HG03439 (cell line): ENCODE measurements around the gene EN2.

Source experiments
- ATAC-seq: cut with Tn5 transposase; IDR thresholded peaks from one replicate; pipeline ENCODE4 v1.9.1; 2021; ENCODE audit warnings: mild to moderate bottlenecking, moderate library complexity; ENCODE audit not compliant: unreplicated experiment

EN2 gene

DNA sequence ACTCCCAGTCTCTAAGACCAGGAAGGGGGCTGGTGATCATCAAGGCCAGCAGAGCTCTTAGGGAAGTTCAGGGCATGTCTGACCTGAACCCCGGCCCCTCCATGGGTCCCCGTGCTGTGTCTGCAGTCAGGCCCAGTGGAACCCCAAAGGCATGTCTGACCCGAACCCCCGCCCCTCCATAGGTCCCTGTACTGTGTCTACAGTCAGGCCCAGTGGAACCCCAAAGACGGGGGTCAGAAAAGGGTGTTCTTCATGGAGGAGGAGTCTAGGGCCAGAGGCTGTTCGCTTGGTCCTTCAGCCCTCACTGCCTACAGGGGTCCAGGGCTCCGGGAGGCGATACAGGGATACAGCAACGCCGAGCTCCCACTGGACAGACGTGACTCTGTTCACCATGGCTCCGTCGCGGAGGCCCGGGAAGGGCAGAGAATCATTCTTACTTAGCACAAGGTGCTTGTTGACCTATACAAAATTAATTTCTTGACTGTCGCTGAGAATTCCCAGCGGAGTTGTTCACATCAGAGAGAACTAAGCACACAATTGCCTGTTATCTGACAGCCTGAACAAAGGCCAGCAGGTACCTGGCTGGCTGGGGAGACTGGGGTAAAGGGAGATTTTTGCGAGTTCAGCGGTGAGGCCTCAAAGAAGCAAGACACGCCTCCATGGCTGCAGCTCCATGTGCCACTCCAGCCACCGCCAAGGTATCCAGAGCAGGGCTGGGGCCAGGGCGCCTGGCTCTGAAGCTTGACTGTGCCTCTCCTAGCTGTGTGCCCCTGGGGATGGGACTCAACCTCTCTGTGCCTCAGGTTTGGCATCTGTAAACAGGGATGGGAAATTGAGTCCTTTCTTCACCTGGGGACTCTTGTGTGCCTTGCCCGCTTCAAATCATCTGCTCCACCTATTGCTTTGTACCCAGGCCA lies 26.8 kb downstream of the EN2 start:
- no peak for ATAC-seq

DNA sequence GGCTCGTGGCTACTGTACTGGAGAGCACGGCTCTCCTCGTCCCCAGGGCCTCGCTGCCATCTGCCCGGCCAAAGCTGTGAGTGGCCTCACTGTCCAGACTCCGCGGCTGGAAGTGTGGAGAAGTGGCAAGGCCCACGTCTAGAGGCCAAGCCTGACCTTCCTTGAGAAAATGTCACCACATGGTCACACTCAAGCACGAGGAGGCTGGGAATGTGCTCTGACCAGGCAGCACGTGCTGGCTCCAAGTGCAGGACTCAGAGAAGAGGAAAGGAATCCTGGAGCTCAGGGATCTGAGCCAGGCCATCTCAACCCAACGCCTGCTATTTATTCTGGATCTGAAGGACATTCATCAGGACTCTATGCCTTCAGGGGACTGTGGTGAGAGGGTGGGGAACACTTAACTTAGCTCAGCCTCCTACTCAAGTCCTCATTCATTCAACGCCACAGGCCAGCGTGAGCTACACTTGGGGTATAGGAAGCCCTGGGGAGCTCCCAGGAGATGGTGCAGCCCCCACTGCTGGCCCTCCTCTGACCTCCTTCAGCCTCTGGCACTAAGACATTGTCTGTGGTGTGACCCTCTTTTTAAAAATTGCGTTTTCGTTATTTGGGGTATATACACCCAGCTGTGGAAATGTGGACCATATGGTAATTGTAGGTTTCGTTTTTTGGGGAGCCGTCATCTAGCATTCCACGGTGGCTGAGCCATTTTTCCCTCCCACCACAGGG lies 29.0 kb downstream of the EN2 start:
- no peak for ATAC-seq

- no peak for ATAC-seq
Measured at GRCh38 chr7:155487509-155488482, 29.9 kb downstream of the EN2 start.

GRCh38 chr7:155488483-155489127 lies 30.7 kb downstream of the EN2 start:
- ATAC-seq = no peak

DNA sequence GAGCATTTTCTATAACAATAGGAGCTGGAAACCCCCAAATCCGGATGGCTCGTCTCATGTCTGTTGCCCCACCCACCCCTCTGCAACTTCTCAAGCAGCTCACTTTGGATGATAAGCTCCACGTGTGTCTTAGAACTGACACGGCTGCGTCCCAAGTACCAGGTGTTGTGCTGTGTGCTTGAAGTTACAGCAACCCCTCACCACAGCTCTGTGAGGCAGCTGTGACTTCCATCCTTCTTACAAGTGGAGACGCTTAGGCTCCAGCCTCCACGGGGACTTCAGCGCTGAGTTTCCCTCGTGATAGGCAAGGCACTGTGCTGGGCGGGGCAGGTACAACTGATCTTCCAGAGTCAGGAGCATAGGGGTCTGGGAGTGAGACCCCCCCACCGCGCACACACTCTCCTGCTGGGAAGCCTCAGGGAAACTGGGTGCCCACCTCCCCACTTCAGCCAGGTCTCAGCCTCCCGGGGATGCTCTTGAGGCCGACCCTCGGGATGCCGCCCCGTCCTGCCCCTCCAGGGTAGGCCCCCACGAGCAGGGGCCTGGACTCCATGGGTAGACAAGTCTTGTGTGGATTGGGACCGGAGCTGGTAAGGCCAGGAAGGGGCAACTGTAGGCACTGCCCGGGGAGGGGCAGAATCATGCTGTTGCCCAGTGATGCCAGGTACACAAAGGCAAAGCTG lies 31.4 kb downstream of the EN2 start:
- no peak for ATAC-seq

GRCh38 chr7:155489862-155490696 lies 32.1 kb downstream of the EN2 start:
- ATAC-seq = peak; percentile 32

- ATAC-seq = peak; percentile 91
Measured at GRCh38 chr7:155490697-155491628, 33.0 kb downstream of the EN2 start.

DNA sequence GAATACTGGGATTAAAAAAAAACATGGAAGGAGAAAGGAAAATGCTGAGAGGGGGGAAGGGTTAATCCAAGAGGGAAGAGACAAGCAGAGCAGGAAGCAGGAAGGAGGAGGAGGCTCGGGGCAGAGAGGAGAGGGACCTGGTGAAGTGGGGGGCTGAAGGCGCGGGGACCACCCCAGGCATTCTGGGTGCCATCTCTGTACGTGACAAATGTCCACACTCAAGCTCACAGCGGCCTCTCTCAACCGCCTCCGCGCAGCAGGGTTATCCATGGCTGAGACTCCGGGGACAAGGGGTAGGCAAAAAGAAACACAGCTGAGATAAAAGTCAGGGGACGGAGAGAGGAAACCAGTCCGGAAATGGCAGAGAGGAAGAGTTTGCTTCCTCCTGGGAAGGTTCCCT lies 33.9 kb downstream of the EN2 start:
- ATAC-seq = no peak

GRCh38 chr7:155493744-155494538 lies 36.0 kb downstream of the EN2 start:
- ATAC-seq = no peak

GRCh38 chr7:155494551-155494950 lies 36.6 kb downstream of the EN2 start:
- no peak for ATAC-seq

DNA sequence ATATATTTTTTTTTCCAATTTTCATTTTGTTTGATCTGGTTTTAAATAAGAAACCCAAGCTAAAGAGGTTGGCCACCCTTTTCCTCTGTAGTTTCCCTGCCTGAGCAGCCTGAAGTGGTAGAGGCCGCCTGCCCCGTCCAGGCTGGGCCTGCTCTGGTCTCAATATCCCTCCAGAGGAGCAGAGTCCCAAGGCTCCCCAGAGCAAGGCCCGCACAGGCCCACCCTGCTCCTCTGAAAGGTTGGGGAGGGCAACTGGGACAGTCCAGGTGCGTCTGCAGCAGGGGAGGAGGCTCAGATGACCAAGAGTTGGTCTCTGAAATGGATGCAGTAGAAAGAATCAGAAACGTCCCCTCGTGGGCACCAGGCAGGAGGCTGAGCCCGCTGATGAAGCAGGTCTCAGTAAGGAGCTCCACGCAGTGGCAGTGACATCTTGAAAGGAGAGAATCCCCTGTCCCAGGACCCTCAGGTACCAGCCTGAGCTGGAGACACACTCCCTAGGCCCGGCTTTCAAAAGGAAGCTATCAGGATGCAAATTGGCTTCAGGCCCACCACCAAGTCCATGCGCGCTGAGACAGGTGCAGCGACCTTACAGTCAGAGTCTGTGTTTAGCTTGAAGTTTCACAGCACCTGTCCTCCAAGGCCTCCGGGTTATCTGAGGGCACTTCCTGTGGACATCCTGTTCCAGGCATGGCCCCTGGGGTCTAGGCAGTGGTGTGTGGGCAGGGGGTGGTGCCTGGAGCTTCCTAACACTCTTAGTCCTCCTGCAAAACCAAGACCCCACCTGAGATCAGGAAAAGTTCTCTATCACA lies 37.7 kb downstream of the EN2 start:
- ATAC-seq = no peak

DNA sequence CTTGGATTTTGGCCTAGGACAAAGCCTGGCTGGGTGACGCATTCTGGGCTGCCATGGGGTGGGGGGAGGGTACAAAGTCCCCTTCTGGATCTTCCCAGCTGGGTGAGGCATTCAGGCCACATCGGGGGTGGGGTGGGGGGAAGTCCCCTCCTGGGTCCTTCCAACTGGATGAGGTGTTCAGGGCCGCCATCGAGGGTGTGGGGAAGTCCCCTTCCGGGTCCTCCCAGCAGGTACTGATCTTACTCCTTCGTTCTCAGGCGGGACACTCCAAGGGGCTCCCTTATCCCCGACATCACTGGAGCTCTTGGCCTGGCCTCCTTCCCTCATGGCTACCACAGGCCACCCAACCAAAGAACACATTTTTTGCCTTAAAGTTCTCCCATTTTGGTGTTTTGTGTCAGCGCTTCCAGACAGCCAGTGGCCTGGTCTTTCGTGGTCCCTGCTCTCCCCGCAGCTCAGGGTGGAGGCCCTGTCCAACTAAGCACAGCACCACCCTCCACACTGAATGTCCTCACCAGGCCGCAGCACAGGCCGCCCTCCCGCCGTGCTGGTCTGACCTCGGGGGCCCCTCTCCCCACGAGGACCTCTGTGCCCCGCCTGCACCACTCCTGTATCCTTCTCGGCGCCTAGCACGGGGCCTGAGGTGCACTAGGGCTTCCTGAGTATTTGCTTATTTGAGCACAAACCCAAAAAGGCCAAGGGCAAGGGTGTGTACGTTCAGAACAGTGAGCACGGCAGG lies 38.5 kb downstream of the EN2 start:
- ATAC-seq = no peak

DNA sequence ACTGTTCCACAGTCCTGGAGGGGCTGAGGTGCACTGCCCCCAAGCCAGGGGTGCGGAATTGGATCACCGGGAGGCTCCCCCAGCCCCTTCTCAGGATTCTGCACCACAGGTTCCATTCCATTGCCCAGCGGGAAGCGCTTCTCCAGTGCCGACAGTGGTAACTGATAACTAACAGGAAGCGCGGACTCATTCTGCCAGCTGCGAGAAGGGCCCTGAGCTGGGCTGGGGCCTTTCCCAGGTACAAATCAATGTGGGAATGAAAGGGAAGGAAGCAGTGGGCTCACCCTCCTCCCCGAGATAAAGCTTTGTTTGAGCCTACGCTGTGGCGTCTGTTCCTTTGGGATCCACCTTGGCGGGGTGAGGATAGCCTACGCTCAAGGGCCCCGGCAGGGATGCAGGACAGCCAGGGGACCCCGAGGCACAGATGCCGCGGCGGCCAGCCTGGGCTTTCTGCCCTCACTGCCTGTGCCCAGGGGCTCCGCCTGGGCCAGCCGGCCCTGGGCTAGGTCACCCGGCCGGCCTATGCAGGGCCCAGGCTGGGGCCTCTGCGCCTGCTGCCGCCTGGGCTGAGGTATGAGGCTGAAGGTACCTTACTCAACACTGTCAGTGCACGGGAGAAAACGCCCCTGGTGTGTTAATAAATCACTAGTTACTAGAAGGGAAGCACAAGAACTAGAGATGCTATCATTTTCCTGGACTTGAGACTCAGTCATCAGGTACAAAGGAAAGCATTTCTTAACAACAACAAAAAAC lies 39.4 kb downstream of the EN2 start:
- no peak for ATAC-seq

DNA sequence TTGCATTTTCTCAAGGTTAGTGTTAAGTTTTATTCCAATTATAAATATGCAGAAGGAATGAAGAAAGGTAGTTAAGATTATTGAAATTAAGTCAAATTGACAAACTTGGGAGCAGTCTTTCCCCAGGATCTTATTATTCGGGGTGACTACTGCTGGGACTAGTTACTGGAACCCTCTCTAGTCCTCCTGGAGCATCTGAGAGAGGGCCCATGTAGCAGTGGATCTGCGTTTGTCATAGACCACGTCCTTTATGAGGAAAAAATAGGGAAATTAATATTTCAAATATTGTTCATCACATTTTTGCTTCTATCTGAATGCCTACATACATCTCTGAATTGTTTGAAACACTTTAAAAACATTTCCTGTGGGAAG lies 47.5 kb downstream of the EN2 start:
- no peak for ATAC-seq

DNA sequence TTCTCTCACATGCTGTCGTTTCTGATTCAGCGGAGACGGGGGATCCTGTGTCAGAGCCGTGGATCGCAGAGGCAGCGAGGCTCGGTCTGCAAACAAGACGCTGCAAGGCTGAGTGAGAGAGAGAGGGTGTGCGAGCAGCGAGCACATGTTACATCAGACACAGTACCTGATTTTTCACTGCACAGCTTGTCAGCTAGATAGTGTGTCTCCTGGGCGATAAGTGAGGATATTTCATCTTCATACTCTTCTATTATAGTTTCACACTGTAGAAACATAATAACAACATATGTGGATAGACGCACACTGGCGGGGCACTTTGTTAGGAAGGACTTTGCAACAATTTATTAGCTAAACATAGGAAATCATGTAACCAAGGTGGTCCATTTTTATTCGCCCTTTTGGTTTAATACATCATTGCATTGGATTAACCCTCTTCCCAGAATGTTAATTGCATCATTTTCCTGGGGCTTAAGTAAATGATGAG lies 49.0 kb downstream of the EN2 start:
- ATAC-seq = no peak
